GM21529 (cell line): ENCODE measurements around the gene CPED1.

Experiments used
- ATAC-seq: cut with Tn5 transposase; IDR thresholded peaks from one replicate; pipeline ENCODE4 v1.9.1; 2021; ENCODE audit not compliant: unreplicated experiment

CPED1 gene

GRCh38 chr7:121334875-121335648 lies 346.6 kb downstream of the CPED1 start:
- ATAC-seq, result no peak

DNA sequence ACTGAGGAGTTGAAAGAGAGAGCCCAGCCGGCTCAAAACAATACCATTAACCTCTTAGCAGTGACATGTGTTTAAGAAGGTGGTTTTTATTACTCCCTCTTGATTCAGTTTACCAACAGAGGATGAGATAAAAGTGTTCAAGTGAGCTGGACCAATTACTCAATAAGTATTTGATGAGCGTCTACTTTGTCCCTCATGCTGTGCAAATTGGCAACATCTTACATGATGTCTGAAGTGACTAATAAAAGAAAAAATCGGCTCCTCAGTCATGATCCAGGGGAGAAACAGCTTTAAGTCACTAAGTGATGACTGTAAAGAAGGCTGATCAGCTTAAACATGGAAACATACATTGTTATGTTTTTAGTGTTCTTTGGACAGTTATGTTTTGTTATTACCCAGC lies 348.1 kb downstream of the CPED1 start:
- ATAC-seq, result no peak

- ATAC-seq, result no peak
Measured at GRCh38 chr7:121337398-121337797, 348.9 kb downstream of the CPED1 start.

DNA sequence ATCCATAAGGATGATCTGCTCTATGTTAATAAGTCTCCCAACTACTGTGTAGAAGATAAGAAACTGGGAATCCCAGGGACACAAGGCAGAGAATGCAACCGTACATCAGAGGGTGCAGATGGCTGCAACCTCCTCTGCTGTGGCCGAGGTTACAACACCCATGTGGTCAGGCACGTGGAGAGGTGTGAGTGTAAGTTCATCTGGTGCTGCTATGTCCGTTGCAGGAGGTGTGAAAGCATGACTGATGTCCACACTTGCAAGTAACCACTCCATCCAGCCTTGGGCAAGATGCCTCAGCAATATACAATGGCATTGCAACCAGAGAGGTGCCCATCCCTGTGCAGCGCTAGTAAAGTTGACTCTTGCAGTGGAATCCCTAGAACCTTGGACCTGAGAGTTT lies 350.6 kb downstream of the CPED1 start:
- no peak for ATAC-seq

DNA sequence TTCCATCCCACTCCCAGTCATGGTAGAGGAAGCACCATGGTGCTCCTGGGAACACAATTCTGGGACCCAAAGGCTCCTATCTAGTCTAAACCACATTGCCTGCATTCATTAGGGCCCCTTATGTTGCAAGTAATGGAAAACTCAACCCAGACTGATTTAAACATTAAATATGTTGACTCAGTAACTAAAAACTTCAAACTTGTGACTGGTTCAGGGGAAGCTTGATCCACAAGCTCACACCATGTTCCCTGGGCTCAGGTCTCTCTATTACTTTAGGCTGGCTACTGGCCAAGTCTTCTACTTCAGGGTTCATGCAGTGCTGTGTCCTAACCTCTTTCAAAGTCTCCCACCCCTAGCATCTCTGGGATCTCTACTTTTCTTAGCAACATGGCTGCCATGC lies 353.4 kb downstream of the CPED1 start:
- no peak for ATAC-seq

GRCh38 chr7:121342631-121343030 lies 354.1 kb downstream of the CPED1 start:
- ATAC-seq, result no peak

GRCh38 chr7:121343302-121343701 lies 354.8 kb downstream of the CPED1 start:
- no peak for ATAC-seq

DNA sequence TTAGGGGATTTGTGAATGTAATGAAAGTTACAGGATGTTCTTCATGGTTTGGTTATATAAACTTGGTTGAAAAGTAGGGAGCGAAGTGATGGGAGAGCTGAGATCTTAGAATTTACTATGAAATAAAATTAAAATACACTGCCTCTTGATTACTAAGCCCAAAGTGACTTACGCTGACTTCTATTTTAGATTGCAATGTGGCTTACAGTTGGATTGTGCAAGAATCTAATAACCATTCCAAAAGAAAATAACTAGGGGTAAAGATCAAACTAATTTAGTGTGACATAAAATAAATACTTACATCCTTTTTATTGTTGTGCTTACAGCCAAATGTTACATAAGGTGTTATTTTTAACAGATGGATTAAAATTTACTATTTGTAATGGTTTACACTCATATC lies 355.6 kb downstream of the CPED1 start:
- no peak for ATAC-seq

GRCh38 chr7:121344497-121344896 lies 356.0 kb downstream of the CPED1 start:
- no peak for ATAC-seq
